HuH-7.5 (cell line): Measurements from ENCODE around the gene FOXP4.
A peak's percentile ranks its signal among the peaks of the same experiment; 100 is the strongest.
"Not testable (repeated sequence)": the region's sequence is repeated elsewhere in the genome, so short reads cannot be mapped to it uniquely, and the experiment has no call there.

Experiments
- DNase-seq: peaks from one replicate; pipeline ENCODE4 v3.0.0; 2011; ENCODE audit warnings: low spot score

Gene FOXP4

DNA sequence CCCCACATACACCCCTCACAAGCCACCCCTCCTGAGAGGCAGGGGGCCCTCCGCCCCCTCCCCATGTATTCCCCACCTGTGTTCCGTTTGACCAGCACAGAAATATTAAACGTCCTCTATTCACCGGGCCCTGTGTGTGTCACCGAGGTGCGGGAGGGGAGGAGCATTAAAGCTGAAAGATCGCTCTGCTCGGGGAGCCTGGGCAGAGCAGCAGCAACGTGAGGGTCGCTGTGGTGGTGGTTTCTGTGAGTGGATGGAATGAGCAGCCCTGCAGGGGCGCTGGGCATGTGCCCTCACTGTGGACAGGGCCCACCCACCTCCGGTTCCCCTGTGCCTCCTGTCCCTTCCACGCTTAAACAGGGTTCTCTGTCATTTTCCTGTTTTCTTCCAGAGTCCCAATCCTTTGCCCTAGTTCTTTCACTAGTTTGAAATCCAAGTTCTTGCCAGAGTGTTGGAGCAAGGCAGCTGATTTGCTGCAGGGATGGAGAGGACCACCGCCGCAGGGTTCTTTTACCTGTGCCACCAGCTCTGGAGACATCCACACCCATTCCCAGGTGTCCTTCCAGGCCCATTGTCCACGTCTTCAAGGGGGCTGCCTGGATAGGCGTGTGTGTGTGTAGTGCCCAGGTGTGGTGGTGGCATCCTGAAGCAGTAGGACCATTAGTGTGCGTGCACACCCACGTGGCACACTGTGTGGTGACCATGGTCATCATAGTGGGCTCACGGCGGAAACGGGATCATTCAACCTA is 54.5 kb downstream of the FOXP4 start:
- no peak for DNase-seq

DNA sequence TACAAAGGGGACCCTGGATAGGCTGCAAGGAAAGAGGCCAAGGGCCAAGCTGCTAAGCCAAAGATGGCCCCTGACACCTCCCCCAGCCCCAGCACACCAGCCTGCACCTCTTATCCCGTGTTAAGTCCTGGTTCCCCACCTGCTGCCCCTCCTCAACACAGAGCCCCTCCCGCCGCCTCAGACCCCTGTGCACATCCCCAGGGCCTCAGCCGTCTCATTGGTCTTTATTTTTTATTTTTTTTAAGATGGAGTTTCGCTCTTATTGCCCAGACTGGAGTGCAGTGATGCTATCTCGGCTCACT is 55.0 kb downstream of the FOXP4 start:
- no peak for DNase-seq

DNA sequence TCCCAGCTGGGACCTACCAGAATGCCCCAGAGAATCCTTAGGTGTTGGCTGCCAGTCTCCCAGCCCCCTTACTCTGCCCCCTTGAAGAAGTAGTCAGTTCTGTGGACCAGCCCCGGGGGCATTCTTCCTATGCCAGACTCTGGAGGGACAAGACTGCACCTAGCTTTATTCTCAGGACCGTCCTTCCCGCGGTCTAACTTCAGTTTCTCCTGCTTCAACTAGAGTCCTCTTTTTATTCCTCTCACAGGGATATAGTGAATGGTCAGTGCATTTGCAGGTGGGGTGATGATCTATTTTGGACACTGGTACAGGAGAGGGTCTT is 56.2 kb downstream of the FOXP4 start:
- DNase-seq = no peak

DNA sequence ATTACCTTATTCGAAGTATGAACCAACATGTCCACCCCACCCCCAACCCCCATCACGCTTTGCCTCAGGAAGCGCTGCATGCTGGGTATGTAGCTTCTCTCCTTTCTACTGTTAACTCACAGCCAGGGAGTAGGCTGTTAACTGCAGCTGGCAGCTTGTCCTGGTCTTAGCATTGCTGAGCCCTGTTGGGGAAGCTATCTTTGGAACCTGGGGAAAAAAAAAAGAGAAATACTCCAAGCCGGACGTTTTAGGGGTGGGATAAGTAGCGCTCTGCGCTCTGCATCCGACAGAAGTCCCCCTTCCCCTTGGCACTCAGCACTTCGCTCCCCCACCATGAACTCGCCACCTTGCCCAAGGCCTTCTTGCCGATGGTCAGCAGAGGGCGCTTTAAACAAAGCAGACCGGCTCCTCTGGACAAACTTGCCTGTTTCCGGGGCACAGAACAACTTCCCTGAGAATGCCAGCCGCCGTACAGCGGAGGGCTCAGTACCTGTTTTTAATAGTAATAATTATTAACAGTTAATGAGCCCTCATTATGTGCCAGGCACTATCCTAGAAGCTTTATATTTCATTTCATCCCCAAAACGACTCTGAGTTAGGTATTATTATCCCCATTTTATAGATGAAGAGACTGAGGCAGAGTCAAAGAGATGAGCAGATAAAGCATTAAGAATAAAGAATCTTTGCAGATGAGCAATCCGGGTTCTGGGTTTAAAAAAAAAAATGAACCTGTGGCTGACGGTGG is 56.9 kb downstream of the FOXP4 start:
- peak; percentile 71 for DNase-seq

DNA sequence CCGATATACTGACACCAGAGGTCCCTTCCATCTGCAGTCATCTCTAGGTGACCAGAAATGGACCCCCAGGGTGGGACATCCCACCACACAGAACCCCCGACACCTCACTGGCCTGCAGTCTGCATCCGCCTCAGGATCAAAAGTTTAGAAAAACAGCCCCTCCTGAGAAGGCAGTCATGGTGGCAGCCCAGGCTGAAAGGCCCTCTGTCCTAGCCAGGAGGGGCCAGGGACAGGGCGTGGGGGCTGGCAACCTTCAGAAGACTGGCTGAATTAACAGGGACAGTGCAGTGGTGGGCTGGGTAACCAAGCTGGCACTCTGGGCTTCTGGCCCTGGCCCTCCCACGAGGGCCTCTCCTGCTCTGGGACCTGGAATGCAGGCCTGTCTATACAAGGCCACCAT is 57.8 kb downstream of the FOXP4 start:
- no peak for DNase-seq

DNA sequence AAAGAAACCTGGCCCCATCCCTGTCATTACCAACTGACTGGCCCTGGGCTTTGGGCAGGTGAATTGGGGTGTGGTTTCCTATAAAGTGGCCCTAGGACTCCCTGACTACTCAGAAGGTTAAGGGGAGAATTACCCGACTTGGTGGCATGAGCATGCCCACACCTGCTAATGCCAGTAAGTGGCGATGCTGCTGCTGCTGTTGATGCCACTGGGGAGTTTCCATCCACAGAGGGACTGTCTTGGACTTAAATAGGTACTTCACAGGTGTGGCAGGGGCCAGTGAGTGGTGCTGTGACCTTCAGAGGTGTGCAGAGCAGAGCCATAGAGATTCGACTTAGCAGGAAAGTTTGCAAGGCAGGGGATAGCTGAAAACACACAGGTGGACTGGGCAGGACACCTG is 59.5 kb downstream of the FOXP4 start:
- no peak for DNase-seq

DNA sequence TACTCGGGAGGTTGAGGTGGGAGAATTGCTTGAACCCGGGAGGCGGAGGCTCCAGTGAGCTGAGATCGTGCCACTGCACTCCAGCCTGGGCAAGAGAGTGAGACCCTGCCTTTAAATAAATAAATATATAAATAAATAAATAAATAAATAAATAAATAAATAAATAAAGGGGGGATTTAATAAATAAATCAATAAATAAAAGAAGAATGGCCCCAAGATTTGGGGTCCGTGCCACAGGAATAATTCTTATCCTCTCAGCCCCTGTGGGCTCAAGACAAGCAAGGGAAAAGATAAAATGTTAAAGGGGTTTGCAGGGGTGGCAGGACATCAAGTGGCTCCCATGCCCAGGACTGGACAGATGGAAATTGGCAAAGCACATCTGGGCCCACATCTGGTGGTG is 60.9 kb downstream of the FOXP4 start:
- no peak for DNase-seq

DNA sequence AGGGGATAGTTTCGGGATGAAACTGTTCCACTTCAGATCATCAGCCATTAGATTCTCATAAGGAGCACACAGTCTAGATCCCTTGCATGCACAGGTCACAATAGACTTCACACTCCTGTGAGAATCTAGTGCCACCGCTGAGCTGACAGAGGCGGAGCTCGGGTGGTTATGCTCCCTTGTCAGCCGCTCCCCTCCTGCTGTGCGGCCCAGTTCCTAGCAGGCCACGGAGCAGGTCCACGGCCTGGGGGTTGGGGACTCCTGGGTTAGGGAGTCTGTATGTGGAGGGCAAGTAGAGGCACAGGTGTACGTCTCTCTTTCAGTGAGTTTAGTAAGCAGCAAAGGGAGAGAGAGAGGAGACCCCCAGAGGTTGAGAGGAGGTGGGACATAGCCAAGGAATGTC is 61.6 kb downstream of the FOXP4 start:
- no peak for DNase-seq

DNA sequence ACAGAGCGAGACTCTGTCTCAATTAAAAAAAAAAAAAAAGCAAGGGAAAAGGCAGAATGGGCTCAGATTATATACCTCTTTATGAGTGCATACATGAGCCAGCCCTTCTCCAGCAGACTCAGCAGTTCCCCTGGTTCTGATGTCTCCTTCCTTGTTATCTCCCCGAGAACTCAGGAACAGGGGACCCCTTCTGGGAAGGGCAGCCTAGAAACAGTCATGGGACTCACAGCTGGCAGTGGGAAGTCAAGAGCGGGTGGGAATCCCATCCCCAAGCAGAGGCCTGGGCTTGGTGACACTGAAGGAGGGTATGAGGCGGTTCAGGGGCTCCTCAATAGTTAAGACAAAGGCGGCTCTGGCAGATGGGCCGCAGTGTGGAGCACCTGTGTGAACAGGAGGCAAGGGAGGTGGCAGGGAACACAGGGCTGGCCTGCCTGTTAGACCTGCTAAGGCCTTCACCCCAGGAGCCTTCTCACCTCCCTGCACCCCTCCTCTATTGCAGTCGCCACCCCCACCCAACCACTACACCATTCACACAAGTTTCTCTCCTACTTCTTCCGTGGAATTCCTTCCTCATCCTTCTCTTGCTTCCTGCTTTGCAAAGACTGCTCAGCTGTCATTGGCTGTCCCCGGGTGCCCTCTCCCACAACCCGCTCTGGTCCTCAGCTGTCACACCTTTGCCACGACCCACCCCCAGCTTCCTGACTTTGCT is 62.4 kb downstream of the FOXP4 start:
- no peak for DNase-seq

DNA sequence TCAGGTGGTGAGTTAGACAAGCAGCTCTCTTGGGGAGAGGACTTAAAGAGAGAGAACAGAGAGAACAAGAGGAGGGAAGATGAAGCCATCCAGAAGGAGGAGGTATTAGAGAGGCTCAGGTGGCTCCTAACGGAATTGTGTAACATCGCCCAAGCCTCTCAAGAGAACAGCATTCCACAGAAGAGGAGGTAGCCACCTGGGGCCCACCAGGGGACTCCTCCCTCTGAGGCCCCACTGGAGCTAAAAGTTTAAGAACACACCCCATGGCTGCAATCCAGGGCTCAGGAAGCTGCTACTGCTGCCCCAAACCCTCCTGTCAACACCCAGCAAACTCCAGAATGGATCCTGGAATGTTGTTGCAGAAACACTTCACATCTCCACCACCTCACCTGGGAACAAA is 68.5 kb downstream of the FOXP4 start:
- no peak for DNase-seq

DNA sequence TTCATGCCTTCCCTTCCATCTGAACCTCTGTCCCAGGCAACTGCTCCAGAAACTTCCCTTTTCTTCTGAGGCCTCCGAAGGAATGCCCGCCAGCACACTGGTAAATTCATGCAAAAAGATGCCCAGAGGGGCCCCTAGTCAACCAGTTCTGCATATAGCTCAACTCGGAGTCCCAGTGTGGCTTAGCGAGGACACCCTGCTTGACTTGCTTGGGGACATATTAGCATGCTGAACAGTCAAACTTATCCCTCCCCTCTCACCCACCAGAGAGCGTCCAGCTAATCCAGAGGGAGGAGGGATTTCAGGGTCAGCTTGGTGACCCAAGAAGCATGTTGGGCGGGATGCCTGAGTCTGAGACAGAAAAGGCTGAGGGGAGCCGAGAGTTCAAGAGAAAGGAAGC is 69.1 kb downstream of the FOXP4 start:
- DNase-seq = no peak

DNA sequence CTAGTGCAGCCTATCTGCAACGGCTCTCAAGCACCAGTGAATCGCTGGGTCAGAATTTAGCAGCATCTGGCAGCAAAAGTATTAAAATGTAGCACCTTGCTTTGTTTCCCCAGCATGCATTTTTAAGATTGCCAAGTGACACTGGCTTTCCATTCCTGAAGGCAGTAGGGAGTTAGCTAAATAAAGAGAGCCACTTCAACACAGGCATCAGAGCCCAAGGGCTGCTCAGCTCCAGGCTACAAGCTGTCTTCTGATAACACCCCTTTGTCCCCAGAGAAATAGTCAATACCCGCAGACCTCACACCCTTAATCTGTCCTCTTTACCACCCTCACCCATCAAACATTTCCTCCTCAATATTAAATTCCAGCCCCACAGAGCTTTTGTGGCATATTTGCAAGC is 72.4 kb downstream of the FOXP4 start:
- DNase-seq = no peak

DNA sequence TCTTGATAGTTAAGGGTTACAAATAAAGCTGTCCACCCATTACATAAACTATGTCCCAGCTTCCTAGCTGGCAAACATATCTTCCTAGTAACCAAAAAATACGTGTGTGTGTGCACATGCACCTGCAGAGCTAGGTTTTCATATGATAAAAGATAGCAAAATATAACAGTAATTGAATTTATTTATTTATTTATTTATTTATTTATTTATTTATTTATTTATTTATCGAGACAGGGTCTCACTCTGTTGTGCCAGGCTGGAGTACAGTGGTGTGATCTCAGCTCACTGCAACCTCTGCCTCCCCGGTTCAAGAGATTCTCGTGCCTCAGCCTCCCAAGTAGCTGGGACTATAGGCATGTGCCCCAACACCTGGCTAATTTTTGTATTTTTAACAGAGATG is 73.0 kb downstream of the FOXP4 start:
- not testable (repeated sequence) for DNase-seq

DNA sequence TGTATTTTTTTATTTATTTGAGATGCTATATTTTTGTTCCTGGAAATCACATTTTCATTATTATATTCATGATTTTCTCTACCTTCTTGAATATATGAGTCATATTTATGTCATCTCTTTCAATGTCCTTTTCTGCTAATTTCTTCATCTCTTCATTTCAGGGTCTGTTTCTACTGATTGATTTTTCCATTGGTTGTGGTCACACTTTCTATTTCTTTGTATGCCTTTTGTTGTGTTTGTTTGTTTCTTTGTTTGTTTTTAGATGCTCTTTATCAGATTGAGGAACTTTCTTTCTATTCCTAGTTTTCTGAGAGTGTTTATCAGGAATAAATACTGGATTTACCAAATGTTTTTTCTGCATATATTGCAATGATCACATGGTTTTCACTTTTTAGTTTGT is 75.2 kb downstream of the FOXP4 start:
- DNase-seq = no peak

DNA sequence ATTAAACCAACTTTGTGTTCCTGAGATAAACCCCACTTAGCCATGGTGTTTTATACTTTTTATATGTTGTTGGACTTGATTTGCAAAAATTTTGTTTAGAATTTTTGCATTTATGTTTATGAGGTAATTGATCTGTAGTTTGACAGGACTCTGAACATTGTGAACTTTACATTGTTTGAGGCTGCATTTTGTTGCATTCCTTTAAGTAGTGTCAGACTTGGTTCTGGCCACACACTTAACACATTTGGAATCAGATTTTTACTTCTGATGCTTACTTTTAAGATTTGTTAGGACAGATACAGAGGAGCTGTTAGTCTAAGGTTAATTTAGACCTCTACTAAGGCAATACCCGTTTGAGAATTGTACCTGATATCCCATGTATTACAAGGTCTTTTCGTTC is 75.6 kb downstream of the FOXP4 start:
- no peak for DNase-seq

DNA sequence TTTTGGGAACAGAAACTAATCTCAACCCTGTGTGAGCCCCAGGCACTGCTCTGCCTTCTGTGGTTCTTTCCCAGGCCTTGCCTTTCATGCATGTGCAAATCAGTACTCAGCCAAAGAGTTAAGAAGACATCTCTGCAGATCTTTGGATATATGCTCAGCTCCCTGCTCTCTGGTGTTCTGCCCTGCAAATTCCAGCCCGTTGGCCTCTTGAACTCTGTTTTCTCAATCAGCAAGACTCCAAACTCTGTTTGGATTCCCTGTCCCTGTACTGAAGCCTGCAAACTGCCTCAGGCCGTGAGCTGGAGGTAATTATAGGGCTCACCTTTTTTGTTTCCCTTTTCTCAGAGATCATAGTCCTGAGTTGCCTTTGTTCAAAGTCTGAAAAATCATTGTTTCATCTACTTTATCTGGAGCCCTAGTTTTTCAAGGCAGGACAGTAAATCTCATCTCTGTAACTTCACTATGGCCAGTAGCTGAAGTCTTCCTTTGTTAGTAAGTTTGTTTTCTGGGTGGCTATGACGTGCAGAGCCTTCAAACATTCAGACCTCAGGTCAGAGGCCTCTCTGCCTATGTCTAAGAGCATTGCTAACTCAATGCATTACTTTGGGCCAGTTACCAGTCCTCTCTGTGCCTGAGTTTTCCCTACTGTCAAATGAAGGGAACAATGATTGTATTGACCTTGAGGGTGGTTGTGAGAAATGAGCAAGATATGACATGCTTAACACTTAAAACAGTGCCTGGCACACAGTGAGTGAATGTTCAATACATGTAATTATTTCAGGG is 76.2 kb downstream of the FOXP4 start:
- DNase-seq = no peak

DNA sequence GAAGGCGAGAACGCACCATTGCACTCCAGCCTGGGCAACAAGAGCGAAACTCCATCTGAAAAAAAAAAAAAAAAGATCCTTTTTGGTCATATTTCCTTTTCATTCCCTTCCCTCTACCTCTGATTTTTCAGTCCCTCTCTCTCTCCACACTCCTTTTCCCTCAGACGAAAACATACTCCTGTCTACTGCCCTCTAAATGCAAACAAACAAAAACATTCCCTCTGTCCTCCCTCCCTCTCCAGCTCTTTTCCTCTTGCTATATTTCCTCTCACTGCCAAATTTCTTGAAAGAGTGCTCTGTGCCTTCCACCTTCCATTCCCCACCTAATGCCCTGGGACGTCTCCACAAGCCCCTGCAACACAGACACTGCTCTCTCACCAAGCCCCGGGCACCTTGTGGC is 77.1 kb downstream of the FOXP4 start:
- DNase-seq = no peak

DNA sequence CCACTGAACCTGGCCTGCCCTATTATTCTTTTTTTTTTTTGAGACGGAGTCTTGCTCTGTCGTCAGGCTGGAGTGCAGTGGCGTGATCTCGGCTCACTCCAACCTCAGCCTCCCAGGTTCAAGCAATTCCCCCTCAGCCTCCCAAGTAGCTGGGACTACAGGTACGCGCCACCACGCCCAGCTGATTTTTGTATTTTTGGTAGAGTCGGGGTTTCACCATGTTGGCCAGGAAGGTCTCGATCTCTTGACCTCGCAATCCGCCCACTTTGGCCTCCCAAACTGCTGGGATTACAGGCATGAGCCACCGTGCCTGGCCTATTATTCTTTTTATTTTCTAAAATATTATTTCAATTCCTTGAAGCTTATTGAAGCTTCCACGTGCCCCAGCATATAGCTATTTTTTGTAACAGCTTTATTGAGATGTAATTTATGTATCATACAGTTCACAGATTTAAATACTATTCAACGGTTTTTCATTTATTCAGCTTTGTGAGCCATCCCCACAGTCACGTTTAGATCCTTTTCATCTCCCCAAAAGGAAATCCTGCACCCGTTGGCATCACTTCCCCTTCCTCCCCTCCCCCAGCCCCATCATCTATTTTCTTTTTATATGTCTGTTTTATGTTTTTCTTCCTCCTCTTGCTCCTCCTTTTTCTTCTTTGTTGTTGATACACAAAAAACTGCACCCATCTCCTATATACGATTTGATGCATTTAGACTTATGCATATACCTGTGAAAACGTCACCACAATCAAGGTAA is 78.6 kb downstream of the FOXP4 start:
- no peak for DNase-seq

DNA sequence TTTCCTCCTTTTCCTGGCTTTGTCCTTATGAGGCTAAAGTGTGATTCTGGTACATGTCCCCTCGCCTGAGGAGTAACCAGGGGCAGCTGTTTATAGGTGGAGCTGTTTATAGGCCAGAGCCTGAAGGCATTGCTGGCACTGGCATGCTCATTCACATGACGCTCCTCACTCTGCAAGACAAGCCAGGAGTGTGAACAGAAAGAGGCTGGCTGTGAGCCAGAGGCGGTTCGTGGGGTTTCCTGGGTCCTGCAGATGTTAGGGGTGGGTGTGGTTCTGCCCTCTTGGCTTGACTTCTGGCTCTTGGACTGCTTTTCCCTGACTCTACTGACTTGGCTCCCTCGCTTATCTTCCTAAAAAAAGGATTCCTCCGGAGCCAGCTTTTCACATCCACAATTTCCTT is 79.3 kb downstream of the FOXP4 start:
- no peak for DNase-seq

DNA sequence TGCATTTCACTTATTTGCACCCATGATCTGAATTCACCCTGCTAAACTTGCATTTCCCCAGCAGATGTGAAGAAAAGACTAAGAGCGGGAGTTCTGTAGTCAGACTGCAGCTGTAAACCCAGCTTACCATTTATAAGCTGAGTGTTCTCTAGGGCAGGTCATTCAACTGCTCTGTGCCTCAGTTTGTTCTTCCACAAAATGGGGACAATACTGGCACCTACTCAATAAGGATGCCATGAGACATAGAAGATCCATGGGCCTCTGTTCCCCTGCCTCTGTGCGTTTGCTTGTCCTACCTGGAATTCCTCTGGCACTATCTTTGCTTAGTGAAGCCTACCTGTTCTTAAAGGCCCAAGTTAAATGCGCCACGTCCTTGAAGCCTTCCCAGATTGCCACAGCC is 79.8 kb downstream of the FOXP4 start:
- DNase-seq = no peak

DNA sequence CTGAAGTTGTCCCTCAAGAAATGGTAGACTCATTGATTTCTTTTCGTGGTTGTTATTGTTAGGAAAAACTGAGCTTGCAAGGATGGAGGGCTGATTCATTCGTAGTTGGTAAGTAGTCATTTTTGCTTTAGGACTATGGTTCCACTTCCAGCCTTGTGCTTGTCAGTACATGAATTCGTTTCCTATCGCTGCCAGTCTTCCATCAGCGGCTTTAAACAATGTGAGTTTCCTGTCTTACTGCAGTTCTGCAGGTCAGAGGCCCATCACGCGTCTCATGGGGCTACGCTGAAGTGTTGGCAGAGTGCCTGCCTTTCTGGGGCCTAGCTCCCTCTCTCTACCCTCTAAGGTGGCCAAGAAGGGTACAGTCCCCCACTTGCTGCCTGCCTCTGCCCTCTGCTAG is 80.7 kb downstream of the FOXP4 start:
- DNase-seq = no peak

DNA sequence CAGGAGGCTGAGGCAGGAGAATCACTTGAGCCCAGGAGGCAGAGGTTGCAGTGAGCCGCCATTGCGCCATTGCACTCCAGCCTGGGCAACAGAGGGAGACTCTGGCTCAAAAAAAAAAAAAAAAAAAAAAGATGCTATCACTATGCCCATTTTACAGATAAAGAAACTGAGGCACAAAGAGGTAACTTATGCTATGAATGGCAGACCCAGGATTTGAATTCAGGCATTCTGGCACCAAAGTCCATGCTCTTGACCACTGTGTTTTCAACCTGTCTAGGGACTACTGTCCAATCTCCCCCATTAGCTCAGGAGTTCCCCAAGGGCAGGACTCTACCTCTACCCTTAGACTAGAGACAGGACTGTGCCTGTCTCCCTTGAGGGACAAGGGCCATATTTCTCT is 82.9 kb downstream of the FOXP4 start:
- DNase-seq = no peak
